H1 (cell line): Measurements from ENCODE around the gene CBFB.

Source experiments
- ATF3 ChIP-seq: IDR thresholded peaks from 2 replicates; pipeline ENCODE4 v1.6.1; 2011; ENCODE audit warnings: low read depth, mild to moderate bottlenecking, low read length; ENCODE audit not compliant: insufficient read depth
- CEBPB ChIP-seq: IDR thresholded peaks from 2 replicates; pipeline ENCODE4 v1.6.1; 2012; ENCODE audit warnings: low read depth, low read length
- EP300 ChIP-seq, 2 experiments: IDR thresholded peaks; 1 replicate in 1 of 2; 2 replicates in 1 of 2; pipeline ENCODE4 v1.6.1; 2011 to 2012; ENCODE audit warnings: low read depth in 2 of 2, low read length in 2 of 2, mild to moderate bottlenecking in 2 of 2, borderline replicate concordance in 1 of 2, inconsistent platforms in 1 of 2, moderate library complexity in 1 of 2
- SP1 ChIP-seq: IDR thresholded peaks from 2 replicates; pipeline ENCODE4 v1.6.1; 2011; ENCODE audit warnings: low read depth, low read length
- TF ChIP-seq, protein P1 (sequence below), 3 experiments: IDR thresholded peaks; 1 replicate in 2 of 3; 2 replicates in 1 of 3; pipeline versions ENCODE4 v1.5.1 to v1.6.1; 2011; ENCODE audit warnings: low read length in 3 of 3, mild to moderate bottlenecking in 3 of 3, inconsistent platforms in 2 of 3, low read depth in 1 of 3, moderate library complexity in 1 of 3; ENCODE audit not compliant: insufficient read depth in 1 of 3; ENCODE audit errors: control extremely low read depth in 1 of 3

DNA sequence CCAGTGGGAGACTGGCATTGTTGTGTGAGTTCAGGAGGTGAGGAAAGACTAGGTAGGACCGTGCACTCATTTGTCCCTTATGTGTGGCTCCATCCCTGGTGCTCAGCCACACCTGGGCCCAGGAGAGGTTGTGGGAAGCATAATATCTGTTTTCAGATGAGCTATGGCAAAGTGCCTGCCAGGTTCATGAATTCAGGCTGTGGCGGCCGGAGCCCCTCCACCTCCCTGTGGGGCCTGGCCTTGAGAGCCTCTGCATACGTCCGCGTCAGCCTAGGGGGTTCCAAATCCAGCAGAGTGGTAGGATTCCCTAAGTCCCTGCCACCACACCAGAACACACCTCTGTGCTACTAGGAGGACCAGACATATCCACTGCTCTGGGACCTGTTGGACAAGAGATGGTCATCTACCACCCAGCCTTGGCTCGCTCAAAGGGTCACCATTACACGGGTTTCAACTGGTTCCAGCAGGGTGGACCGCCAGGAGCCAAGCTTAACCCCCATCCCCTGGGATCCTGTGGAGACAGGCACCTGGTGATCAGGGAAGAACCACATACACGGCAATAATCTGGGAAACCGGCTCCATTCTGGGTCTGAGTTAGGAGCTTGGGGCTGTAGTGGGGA lies 119.8 kb downstream of the CBFB start:
- TF ChIP-seq, protein P1, sequence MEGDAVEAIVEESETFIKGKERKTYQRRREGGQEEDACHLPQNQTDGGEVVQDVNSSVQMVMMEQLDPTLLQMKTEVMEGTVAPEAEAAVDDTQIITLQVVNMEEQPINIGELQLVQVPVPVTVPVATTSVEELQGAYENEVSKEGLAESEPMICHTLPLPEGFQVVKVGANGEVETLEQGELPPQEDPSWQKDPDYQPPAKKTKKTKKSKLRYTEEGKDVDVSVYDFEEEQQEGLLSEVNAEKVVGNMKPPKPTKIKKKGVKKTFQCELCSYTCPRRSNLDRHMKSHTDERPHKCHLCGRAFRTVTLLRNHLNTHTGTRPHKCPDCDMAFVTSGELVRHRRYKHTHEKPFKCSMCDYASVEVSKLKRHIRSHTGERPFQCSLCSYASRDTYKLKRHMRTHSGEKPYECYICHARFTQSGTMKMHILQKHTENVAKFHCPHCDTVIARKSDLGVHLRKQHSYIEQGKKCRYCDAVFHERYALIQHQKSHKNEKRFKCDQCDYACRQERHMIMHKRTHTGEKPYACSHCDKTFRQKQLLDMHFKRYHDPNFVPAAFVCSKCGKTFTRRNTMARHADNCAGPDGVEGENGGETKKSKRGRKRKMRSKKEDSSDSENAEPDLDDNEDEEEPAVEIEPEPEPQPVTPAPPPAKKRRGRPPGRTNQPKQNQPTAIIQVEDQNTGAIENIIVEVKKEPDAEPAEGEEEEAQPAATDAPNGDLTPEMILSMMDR (IDR thresholded peaks at IDR 0.05; ENCODE audit: control extremely low read depth in 1 of 3, insufficient read depth in 1 of 3, low read depth in 1 of 3, low read length in 3 of 3), result no peak
- TF ChIP-seq CEBPB (no peak), EP300 (IDR thresholded peaks at IDR 0.05; ENCODE audit: borderline replicate concordance in 1 of 2, low read depth in 2 of 2, low read length in 2 of 2) (no peak), ATF3 (no peak), SP1 (no peak)
